Ascending aorta (tissue), 2 donors: ENCODE results near the gene FMN1. TPM values are rescaled to one million over a fixed set of nuclear protein-coding genes. Genes with fewer than 3 reads are reported as not detected.

Experiments used
- DNase-seq, 2 donors: peaks; one replicate each; pipeline ENCODE4 v3.0.0-alpha.2; 2019; ENCODE audit warnings: low spot score in 2 of 2
- H3K27ac ChIP-seq, 2 donors: fragments of 200-600 bp; sonication (generic); one replicate each; pipeline ENCODE4 v1.5.1; 2016 to 2017; ENCODE audit warnings: mild to moderate bottlenecking in 1 of 2
- H3K27me3 ChIP-seq: fragments of 200-600 bp; sonication (generic); one replicate; pipeline ENCODE4 v1.5.1; 2017
- H3K36me3 ChIP-seq, 2 donors: fragments of 200-600 bp; sonication (generic); one replicate each; pipeline ENCODE4 v1.5.1; 2016
- H3K4me1 ChIP-seq, 2 donors: fragments of 200-600 bp; sonication (generic); one replicate each; pipeline ENCODE4 v1.5.1; 2016 to 2017; ENCODE audit warnings: mild to moderate bottlenecking in 1 of 2
- H3K4me3 ChIP-seq, 2 donors: fragments of 200-600 bp; sonication (generic); one replicate each; pipeline ENCODE4 v1.5.1; 2016 to 2017; ENCODE audit warnings: mild to moderate bottlenecking in 1 of 2
- H3K9me3 ChIP-seq, 2 donors: fragments of 200-600 bp; sonication (generic); one replicate each; pipeline ENCODE4 v1.5.1; 2016
- intact Hi-C: fragments of 100-400 bp; cut with DNase I; formaldehyde crosslinking; loops from one replicate; pipeline ENCODE4 v1.15.1; 2023
- total RNA-seq: library from RNA; depleted of rRNA; stranded (reverse); fragments of >200 nt; gene quantifications from one replicate; pipeline ENCODE4 v1.1.0, GENCODE V29; 2016
- TF ChIP-seq, protein P1 (sequence below), 3 experiments: fragments of 200-600 bp in 2 of 3; fragments of 450-650 bp in 1 of 3; sonication (generic) in 2 of 3; IDR thresholded peaks; one replicate each; pipeline ENCODE4 v1.5.1; 2016 to 2019; ENCODE audit warnings: antibody characterized with exemption in 3 of 3, mild to moderate bottlenecking in 1 of 3, moderate library complexity in 1 of 3

The FMN1 gene
- total RNA-seq, 1 donor from 2014 or later: 4.3 TPM

DNA sequence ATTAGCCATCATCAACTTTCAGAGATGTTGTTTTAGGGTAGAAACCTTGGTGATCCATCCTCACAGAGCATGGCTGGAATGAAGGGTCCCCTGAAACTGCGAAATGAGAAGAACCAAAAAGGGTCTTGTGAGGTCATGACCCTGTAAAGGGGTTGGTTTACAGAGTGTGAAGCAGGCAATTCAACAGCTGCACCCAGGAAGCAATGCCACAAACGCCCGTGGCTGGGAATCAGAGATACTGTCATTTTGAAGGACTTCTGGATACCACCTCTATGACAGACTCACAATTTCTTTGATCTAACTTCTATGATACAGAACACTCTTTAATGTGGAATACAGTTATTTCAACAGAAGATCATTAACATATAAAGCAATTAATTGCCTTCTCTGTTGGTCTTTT is 397.7 kb downstream of the FMN1 start:
- TF ChIP-seq, protein P1, sequence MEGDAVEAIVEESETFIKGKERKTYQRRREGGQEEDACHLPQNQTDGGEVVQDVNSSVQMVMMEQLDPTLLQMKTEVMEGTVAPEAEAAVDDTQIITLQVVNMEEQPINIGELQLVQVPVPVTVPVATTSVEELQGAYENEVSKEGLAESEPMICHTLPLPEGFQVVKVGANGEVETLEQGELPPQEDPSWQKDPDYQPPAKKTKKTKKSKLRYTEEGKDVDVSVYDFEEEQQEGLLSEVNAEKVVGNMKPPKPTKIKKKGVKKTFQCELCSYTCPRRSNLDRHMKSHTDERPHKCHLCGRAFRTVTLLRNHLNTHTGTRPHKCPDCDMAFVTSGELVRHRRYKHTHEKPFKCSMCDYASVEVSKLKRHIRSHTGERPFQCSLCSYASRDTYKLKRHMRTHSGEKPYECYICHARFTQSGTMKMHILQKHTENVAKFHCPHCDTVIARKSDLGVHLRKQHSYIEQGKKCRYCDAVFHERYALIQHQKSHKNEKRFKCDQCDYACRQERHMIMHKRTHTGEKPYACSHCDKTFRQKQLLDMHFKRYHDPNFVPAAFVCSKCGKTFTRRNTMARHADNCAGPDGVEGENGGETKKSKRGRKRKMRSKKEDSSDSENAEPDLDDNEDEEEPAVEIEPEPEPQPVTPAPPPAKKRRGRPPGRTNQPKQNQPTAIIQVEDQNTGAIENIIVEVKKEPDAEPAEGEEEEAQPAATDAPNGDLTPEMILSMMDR (IDR thresholded peaks at IDR 0.05): no peak
- no peaks in the 10 kb centered on the region for H3K4me1 ChIP-seq
- no peaks in the 10 kb centered on the region for H3K27me3 ChIP-seq
- intact Hi-C loops: no loop called here
- no peak overlapping the region for H3K4me3 ChIP-seq
- H3K9me3 ChIP-seq: no peaks in the 10 kb centered on the region
- DNase-seq: no peak
- no peaks in the 10 kb centered on the region for H3K36me3 ChIP-seq
- no peak overlapping the region for H3K27ac ChIP-seq

DNA sequence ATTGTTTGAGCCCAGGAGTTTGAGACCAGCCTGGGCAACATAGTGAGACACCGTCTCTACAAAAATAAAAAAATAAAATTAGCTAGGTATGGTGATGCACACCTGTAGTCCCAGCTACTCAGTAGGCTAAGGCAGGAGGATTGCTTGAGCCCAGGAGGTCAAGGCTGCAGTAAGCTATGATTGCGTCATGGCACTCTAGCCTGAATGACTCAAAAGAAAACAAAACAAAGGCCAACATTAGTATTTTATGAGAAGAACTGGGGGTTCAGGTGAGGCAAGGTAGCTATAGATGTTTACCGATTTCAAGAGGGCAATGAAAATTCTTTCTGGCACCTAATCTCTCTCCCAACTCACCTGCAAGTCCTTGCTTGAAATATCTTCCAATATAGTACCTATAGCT is 399.5 kb downstream of the FMN1 start:
- no peaks in the 10 kb centered on the region for H3K9me3 ChIP-seq
- H3K36me3 ChIP-seq: no peaks in the 10 kb centered on the region
- no peaks in the 10 kb centered on the region for H3K27me3 ChIP-seq
- intact Hi-C loops: no loop called here
- no peaks in the 10 kb centered on the region for H3K4me1 ChIP-seq
- H3K27ac ChIP-seq: no peak overlapping the region
- no peak overlapping the region for H3K4me3 ChIP-seq
- TF ChIP-seq, protein P1 (IDR thresholded peaks at IDR 0.05): no peak
- no peak for DNase-seq

DNA sequence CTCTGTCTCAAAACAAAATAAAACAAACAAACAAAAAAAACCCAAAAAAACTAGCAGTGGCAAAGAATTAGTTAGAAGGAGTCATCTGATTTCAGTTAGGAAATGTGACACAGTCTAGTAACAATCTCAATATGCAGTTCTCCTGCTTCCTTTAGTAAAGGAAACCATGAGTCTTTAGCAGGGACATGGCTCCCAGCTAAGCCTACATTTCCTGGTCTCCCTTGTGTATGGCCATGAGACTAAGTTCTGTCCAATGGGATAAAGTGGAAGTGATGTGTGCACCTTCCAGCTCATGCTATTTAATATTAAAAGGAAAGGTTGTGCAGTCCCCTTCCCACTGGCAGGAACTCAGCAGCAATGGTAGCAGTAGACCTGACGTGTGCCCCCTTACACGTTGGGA is 402.1 kb downstream of the FMN1 start:
- no peaks in the 10 kb centered on the region for H3K27me3 ChIP-seq
- H3K4me1 ChIP-seq: no peaks in the 10 kb centered on the region
- intact Hi-C loops: no loop called here
- H3K36me3 ChIP-seq: no peaks in the 10 kb centered on the region
- TF ChIP-seq, protein P1 (IDR thresholded peaks at IDR 0.05): no peak
- DNase-seq: no peak
- no peak overlapping the region for H3K4me3 ChIP-seq
- H3K9me3 ChIP-seq: no peaks in the 10 kb centered on the region
- no peak overlapping the region for H3K27ac ChIP-seq

DNA sequence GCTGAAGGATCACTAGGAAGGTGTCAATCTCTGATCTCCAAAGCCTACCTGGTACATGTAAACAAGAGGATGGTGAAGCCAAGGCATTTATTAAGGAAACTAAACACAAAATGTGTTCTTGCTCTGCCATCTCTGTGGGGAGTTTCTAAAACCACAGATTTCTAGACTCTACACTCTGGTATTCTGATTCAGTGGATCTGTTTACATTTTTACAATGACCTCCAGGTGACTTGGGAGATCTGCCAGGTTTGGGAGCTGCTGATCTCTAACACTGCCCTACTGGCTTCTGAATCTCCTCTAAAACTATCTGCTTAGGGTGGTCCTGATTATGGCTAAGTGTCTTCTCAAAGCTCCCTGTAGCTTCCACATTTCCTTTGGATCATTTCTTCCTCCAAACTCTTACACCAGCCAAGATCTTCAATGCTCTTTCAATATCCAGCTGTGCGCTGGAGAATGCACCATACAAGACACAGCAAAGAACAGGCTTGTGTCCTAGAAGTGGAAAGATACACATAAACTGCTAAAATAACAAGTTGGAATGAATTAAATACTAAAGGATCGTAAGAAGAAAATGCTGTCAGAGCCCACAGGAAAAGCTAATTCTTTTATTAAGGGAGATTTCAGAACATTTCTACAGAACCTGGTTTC is 404.0 kb downstream of the FMN1 start:
- H3K4me1 ChIP-seq: no peaks in the 10 kb centered on the region

DNA sequence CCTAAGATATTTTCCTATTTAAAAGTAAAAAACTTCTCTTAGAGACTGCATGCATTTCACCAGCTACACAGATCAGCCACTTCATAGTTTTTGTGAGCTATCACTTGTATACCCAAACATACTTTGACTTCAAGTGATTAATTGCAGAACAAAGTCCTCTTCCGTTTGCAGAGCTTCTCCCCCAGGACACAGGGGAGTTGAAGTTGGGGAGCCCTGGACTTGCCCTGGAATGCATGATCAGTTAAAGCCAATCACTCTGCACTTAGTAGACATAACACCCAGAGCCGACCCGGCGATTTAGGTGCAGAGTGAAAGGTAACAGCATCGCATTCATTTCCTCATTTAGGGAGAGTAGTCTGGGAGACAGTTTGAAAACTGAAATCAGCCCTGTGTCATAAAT is 406.6 kb downstream of the FMN1 start:
- H3K36me3 ChIP-seq: no peaks in the 10 kb centered on the region
- no peaks in the 10 kb centered on the region for H3K9me3 ChIP-seq
- H3K27me3 ChIP-seq: no peaks in the 10 kb centered on the region
- H3K4me1 ChIP-seq: no peaks in the 10 kb centered on the region
- intact Hi-C loops: loop anchor here (5.0 kb wide), 1 partner anchor 49 kb away; no protein-coding TSS in a partner anchor
- no peak overlapping the region for H3K27ac ChIP-seq
- TF ChIP-seq, protein P1 (IDR thresholded peaks at IDR 0.05): no peak
- H3K4me3 ChIP-seq: no peak overlapping the region
- DNase-seq: no peak

More for the DNA sequence above, 404.0 kb downstream of the FMN1 start:
- H3K27me3 ChIP-seq: no peaks in the 10 kb centered on the region
- H3K27ac ChIP-seq: no peak overlapping the region
- intact Hi-C loops: no loop called here
- no peak for DNase-seq
- no peak overlapping the region for H3K4me3 ChIP-seq
- no peaks in the 10 kb centered on the region for H3K36me3 ChIP-seq
- TF ChIP-seq, protein P1 (IDR thresholded peaks at IDR 0.05): no peak
- no peaks in the 10 kb centered on the region for H3K9me3 ChIP-seq
